Parathyroid adenoma (tissue), 2 donors: Measurements from ENCODE around the gene LYPLA2.

Source experiments
- H2AFZ ChIP-seq: fragments of 300-600 bp; sonication (generic); one replicate; pipeline ENCODE4 v1.7.0; 2017; ENCODE audit warnings: antibody characterized with exemption, mild to moderate bottlenecking
- H3K27ac ChIP-seq: fragments of 300-600 bp; sonication (generic); one replicate; pipeline ENCODE4 v1.7.0; 2017
- H3K27me3 ChIP-seq: fragments of 300-600 bp; sonication (generic); one replicate; pipeline ENCODE4 v1.7.0; 2017; ENCODE audit warnings: low read length; ENCODE audit not compliant: control insufficient read depth, insufficient read depth
- H3K36me3 ChIP-seq: fragments of 300-600 bp; sonication (generic); one replicate; pipeline ENCODE4 v1.7.0; 2017; ENCODE audit warnings: low read length; ENCODE audit not compliant: control insufficient read depth, insufficient read depth
- H3K4me1 ChIP-seq: fragments of 300-600 bp; sonication (generic); one replicate; pipeline ENCODE4 v1.7.0; 2017; ENCODE audit warnings: control low read depth
- H3K4me2 ChIP-seq: fragments of 300-600 bp; sonication (generic); one replicate; pipeline ENCODE4 v1.7.0; 2017; ENCODE audit warnings: low read length
- H3K4me3 ChIP-seq: fragments of 300-600 bp; sonication (generic); one replicate; pipeline ENCODE4 v1.7.0; 2017; ENCODE audit warnings: low read depth, low read length
- H3K79me2 ChIP-seq: fragments of 300-600 bp; sonication (generic); one replicate; pipeline ENCODE4 v1.7.0; 2017; ENCODE audit warnings: control low read depth
- H3K9ac ChIP-seq: fragments of 300-600 bp; sonication (generic); one replicate; pipeline ENCODE4 v1.7.0; 2017; ENCODE audit warnings: mild to moderate bottlenecking
- H3K9me3 ChIP-seq: fragments of 300-600 bp; sonication (generic); one replicate; pipeline ENCODE4 v1.7.0; 2017; ENCODE audit warnings: low read length; ENCODE audit not compliant: control insufficient read depth
- CTCF ChIP-seq: fragments of 300-600 bp; sonication (generic); IDR thresholded peaks from one replicate; pipeline ENCODE4 v1.7.0; 2017; ENCODE audit warnings: antibody characterized with exemption, mild to moderate bottlenecking
- donor health status: primary hyperparathyroidism.

The LYPLA2 gene

GRCh38 chr1:23756676-23757075 is 34.3 kb upstream of the LYPLA2 start:
- H3K27ac ChIP-seq, result no peak overlapping the region
- no peaks in the 10 kb centered on the region for H3K36me3 ChIP-seq
- no peak overlapping the region for H3K4me2 ChIP-seq
- peaks cover 2% of the 10 kb centered on the region for H3K79me2 ChIP-seq
- no peak overlapping the region for H3K4me3 ChIP-seq
- H3K4me1 ChIP-seq, result no peaks in the 10 kb centered on the region
- no peak overlapping the region for H2AFZ ChIP-seq
- H3K9ac ChIP-seq, result no peak overlapping the region
- H3K27me3 ChIP-seq, result no peaks in the 10 kb centered on the region
- no peaks in the 10 kb centered on the region for H3K9me3 ChIP-seq
- TF ChIP-seq CTCF, result no peak

GRCh38 chr1:23757812-23758211 is 33.1 kb upstream of the LYPLA2 start:
- peaks cover 2% of the 10 kb centered on the region for H3K79me2 ChIP-seq
- no peaks in the 10 kb centered on the region for H3K9me3 ChIP-seq
- H3K27me3 ChIP-seq, result no peaks in the 10 kb centered on the region
- H3K4me2 ChIP-seq, result no peak overlapping the region
- H3K36me3 ChIP-seq, result no peaks in the 10 kb centered on the region
- no peak overlapping the region for H3K9ac ChIP-seq
- no peak overlapping the region for H3K27ac ChIP-seq
- no peak for TF ChIP-seq CTCF
- no peaks in the 10 kb centered on the region for H3K4me1 ChIP-seq
- H3K4me3 ChIP-seq, result no peak overlapping the region
- no peak overlapping the region for H2AFZ ChIP-seq

- H3K9ac ChIP-seq, result no peak overlapping the region
- no peaks in the 10 kb centered on the region for H3K9me3 ChIP-seq
- H3K27me3 ChIP-seq, result no peaks in the 10 kb centered on the region
- H3K4me3 ChIP-seq, result no peak overlapping the region
- H2AFZ ChIP-seq, result no peak overlapping the region
- peaks cover 2% of the 10 kb centered on the region for H3K79me2 ChIP-seq
- no peak for TF ChIP-seq CTCF
- no peak overlapping the region for H3K4me2 ChIP-seq
- no peaks in the 10 kb centered on the region for H3K36me3 ChIP-seq
- no peaks in the 10 kb centered on the region for H3K4me1 ChIP-seq
- H3K27ac ChIP-seq, result no peak overlapping the region
Observed at GRCh38 chr1:23759277-23759676, 31.7 kb upstream of the LYPLA2 start.

- no peaks in the 10 kb centered on the region for H3K9me3 ChIP-seq
- no peak overlapping the region for H3K9ac ChIP-seq
- H3K4me3 ChIP-seq, result no peak overlapping the region
- no peaks in the 10 kb centered on the region for H3K79me2 ChIP-seq
- no peak for TF ChIP-seq CTCF
- no peak overlapping the region for H3K4me2 ChIP-seq
- H3K36me3 ChIP-seq, result no peaks in the 10 kb centered on the region
- no peak overlapping the region for H3K27ac ChIP-seq
- no peak overlapping the region for H2AFZ ChIP-seq
- no peaks in the 10 kb centered on the region for H3K27me3 ChIP-seq
- no peaks in the 10 kb centered on the region for H3K4me1 ChIP-seq
Observed at GRCh38 chr1:23763041-23763577, 27.8 kb upstream of the LYPLA2 start.

GRCh38 chr1:23768733-23769132 is 22.2 kb upstream of the LYPLA2 start:
- H3K36me3 ChIP-seq, result no peaks in the 10 kb centered on the region
- no peaks in the 10 kb centered on the region for H3K4me1 ChIP-seq
- H3K9me3 ChIP-seq, result no peaks in the 10 kb centered on the region
- H3K9ac ChIP-seq, result no peak overlapping the region
- no peaks in the 10 kb centered on the region for H3K27me3 ChIP-seq
- H3K27ac ChIP-seq, result no peak overlapping the region
- H3K79me2 ChIP-seq, result peaks cover 2% of the 10 kb centered on the region
- no peak overlapping the region for H2AFZ ChIP-seq
- no peak for TF ChIP-seq CTCF
- H3K4me3 ChIP-seq, result no peak overlapping the region
- no peak overlapping the region for H3K4me2 ChIP-seq
